LNCAP (cell line): ENCODE data around the gene PDE9A.

ENCODE experiments used
- TF ChIP-seq, protein P1 (sequence below): fragments of 450-650 bp; IDR thresholded peaks from 2 replicates; pipeline ENCODE4 v1.5.1; 2017; ENCODE audit warnings: mild to moderate bottlenecking

Gene PDE9A

DNA sequence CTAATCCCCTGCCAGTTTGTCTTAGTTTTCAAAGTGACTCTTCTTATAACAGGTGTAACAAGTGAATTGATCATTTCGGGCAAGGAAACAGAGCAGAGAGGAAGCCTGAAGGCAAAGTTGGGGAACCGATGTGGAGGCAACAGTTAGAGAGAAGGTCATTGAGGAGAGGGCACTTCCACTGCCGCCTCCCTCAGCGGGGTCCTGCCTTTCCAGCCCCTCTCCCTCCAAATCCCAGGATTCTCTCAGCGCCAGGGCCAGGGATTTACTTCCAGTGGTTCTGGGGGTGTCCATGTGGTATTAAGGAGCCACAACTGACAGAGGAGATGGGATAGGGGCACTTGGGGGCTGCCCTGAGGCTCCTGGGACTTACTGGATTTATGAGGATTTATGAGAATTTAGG, 39.7 kb upstream of the PDE9A start:
- TF ChIP-seq, protein P1, sequence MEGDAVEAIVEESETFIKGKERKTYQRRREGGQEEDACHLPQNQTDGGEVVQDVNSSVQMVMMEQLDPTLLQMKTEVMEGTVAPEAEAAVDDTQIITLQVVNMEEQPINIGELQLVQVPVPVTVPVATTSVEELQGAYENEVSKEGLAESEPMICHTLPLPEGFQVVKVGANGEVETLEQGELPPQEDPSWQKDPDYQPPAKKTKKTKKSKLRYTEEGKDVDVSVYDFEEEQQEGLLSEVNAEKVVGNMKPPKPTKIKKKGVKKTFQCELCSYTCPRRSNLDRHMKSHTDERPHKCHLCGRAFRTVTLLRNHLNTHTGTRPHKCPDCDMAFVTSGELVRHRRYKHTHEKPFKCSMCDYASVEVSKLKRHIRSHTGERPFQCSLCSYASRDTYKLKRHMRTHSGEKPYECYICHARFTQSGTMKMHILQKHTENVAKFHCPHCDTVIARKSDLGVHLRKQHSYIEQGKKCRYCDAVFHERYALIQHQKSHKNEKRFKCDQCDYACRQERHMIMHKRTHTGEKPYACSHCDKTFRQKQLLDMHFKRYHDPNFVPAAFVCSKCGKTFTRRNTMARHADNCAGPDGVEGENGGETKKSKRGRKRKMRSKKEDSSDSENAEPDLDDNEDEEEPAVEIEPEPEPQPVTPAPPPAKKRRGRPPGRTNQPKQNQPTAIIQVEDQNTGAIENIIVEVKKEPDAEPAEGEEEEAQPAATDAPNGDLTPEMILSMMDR = no peak

DNA sequence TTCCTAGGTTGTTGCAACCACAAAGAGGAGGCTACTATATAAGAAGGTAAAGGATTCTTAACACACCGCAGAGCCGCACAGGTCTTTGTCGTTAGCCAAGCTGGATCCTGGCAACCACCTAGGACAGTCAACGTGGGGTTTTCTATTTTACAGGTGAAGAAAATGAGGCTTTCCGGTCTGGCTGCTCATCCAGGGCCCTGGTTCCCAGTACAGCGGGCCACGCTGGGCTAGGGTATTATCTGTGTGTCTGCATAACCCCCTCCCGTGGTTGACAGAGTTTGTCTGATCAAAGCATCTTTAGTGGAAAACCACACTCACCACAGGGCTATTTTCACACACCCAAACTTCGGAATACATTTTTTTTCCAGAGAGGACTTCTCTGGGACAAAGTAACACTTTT, 39.0 kb upstream of the PDE9A start:
- TF ChIP-seq, protein P1 = no peak

DNA sequence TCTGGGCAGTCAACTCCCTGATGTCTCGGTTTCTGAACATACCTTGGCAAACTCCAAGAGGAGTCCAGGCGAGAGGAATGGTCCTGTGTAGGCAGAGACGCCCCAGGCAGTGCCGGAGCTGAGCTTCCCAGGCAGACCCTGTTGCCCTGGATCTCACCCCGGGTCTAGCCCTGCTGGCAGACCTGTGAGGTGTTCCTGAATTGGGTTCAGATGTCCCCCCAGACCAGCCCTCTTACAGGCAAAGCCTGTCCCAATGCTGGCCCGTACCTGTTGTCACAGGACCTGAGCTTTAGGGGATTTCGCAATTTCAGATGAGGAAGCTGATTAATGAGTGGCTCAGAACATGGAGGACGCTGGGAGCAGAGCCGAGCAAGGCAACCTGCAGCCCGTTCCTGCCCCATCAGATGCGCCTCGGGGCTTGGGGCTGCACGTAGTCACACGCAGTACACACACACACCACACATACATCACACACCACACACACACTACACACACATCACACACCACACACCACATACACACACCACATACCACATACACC, 38.5 kb upstream of the PDE9A start:
- TF ChIP-seq, protein P1 = no peak

DNA sequence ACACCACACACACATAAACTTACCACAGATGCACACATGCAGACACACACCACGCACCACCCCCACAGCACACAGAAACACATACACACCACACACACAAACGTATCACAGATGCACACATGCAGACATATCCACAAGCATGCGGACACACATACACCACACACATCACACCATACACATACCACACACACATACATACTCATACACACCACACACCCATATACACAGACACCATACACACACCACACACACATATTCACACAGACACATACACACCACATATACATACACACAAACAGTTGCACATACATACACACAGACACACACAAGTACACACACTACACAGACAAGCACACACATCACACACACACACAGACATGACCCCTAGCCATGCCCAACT, 37.5 kb upstream of the PDE9A start:
- TF ChIP-seq, protein P1 = no peak

DNA sequence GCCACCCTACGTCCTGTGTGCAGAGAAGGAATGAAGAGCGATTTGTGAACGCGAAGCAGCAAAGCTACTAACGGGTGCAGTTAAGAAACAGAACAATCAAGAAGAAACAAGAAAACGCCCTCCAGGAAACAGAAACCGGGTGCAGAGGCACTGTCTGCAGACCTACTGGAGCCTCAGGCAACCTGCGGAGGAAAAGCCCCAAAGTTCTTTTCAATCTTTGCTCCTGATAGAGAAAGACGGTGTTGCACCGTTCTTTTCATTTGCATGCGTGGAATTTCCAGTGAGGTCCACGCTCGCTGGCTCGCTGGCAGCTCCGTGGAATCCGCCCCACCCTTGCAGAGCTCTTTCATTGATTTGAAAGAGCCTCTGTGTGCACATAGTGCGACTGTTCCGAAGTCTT, 37.0 kb upstream of the PDE9A start:
- TF ChIP-seq, protein P1 = no peak

DNA sequence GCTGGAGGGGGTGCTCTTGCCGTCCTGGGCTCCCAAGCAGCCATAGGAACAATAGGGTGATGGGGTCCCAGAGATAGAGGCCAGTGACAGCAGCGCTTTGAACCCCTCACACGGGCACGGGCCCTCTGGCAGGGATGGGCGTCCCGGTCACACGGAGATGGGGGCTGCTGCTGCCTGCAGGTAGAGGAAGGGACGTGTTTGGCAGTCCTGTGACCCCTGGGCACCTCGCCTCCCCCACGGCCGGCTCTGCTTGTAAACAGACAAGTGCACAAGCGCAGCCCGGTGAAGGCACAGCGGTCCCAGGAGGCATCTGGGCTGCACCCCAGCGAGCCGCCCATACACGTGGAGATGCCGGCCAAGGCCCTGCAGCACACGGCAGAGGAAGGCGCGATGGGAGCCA, 36.5 kb upstream of the PDE9A start:
- TF ChIP-seq, protein P1 = no peak

DNA sequence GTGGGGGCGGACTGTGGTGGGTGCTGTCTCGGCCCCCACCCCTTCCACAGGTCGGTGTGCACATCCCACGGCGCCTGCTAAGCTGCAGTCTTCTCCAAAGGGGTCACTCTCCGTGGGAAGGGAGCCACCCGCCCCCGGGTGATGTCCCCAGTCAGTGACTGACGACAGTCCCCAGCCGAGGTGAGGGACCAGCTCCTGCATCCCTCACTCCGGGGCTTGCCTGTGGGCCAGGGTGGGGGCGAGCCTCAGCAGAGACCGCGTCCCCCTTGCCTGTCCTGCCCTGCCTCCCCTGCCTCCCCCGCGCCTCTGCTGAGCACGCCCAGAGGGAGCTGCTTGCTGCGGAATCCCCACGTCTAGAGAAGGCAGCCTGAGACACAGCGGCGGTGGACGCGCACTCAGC, 35.9 kb upstream of the PDE9A start:
- TF ChIP-seq, protein P1 = no peak

DNA sequence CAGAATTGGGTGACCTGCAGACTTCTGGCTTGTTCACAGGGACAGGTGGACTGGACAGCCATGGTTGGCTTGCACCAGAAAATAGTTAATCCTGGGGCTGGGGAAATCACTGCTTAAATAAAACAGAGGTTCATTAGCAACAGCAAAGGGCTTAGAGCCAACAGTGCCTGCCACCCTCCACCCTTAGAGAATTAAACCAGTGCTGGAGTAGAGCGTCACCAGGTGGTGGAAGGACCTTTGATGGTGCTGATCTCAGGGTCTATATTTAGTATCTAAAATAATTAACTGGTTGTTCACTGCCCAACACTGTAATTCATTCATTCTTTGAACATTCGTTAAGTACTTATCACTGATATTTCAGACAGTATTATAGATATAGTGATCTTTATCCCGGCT, 34.7 kb upstream of the PDE9A start:
- TF ChIP-seq, protein P1 = no peak
